ENCODE data around the gene PROZ. TPM values are rescaled to one million over a fixed set of nuclear protein-coding genes. Genes with fewer than 3 reads are reported as not detected.

PROZ gene
- total RNA-seq, 1 donor from 2014 or later: not detected

DNA sequence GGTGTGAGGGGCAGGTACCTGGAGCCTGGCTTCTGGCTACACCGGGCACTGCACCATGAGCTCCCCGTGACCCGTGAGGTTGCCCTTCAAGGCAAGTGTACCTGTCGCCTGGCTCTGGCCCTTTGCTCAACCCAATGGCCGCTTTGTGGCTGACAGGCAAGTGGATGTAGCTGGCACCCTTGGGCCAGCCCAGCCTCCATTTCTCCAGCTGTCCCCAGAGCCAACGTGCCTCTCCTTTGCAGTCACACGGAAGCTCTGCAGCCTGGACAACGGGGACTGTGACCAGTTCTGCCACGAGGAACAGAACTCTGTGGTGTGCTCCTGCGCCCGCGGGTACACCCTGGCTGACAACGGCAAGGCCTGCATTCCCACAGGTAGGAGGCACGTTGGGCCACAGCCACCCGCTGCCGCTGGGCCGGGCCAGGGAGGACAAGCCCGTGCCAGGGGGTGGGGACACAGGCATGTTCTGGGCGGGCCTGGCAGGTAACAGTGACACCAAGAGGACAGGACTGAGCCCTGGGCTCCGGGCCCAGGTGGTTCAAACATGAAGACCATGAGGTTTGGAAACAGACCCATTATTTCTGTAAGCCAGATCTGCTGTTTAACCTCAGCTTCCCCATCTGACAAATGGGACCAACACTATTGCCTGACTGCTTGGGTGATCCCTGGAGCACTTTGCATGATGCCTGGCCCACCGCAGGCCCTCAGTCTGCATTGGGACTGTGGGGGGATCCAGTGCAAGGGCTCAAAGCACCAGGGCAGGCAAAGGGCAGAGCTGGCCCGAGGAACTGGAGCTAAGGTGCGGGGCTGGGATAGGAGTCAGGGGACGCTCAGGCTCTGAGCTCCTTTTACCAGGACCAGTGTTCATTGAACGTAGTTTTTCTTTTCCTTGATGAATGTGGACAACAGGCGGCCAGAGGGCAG is 17.5 kb upstream of the PROZ start:
- H3K36me3 Mint-ChIP-seq (ENCODE audit: unreplicated experiment): no peaks in the 10 kb centered on the region
- no peaks in the 10 kb centered on the region for H3K4me1 Mint-ChIP-seq (ENCODE audit: low read depth, unreplicated experiment)
- H3K4me3 Mint-ChIP-seq (ENCODE audit: unreplicated experiment): no peak overlapping the region
- no peak overlapping the region for H3K27ac Mint-ChIP-seq (ENCODE audit: unreplicated experiment)
- TF ChIP-seq, protein P1, sequence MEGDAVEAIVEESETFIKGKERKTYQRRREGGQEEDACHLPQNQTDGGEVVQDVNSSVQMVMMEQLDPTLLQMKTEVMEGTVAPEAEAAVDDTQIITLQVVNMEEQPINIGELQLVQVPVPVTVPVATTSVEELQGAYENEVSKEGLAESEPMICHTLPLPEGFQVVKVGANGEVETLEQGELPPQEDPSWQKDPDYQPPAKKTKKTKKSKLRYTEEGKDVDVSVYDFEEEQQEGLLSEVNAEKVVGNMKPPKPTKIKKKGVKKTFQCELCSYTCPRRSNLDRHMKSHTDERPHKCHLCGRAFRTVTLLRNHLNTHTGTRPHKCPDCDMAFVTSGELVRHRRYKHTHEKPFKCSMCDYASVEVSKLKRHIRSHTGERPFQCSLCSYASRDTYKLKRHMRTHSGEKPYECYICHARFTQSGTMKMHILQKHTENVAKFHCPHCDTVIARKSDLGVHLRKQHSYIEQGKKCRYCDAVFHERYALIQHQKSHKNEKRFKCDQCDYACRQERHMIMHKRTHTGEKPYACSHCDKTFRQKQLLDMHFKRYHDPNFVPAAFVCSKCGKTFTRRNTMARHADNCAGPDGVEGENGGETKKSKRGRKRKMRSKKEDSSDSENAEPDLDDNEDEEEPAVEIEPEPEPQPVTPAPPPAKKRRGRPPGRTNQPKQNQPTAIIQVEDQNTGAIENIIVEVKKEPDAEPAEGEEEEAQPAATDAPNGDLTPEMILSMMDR (IDR thresholded peaks at IDR 0.05; ENCODE audit: partially characterized antibody, unreplicated experiment): no peak
- peaks cover 2% of the 10 kb centered on the region for H3K27me3 Mint-ChIP-seq (ENCODE audit: unreplicated experiment)
- H3K9me3 Mint-ChIP-seq (ENCODE audit: unreplicated experiment): no peaks in the 10 kb centered on the region
- no peak for DNase-seq

DNA sequence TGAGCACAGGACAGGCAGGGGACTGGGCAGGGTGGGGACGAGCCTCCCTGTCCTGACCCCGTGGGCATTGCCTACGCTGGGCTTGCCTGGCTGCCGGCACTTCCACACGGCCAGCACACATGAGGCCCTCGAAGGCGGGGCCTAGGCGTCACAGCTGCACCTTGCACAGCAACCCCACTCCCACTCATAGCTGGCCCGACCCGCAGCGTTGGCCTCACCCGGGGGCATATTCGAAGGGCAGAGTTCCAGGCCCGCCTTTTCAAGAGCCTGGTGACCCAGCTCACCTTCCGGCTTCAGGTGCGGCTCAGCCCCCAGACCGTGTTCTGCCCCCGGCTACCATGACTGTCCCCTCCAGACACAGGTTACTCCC is 16.9 kb upstream of the PROZ start:
- H3K27ac Mint-ChIP-seq (ENCODE audit: unreplicated experiment): no peak overlapping the region
- TF ChIP-seq, protein P1 (IDR thresholded peaks at IDR 0.05; ENCODE audit: partially characterized antibody, unreplicated experiment): no peak
- no peaks in the 10 kb centered on the region for H3K4me1 Mint-ChIP-seq (ENCODE audit: low read depth, unreplicated experiment)
- no peaks in the 10 kb centered on the region for H3K36me3 Mint-ChIP-seq (ENCODE audit: unreplicated experiment)
- H3K4me3 Mint-ChIP-seq (ENCODE audit: unreplicated experiment): no peak overlapping the region
- no peaks in the 10 kb centered on the region for H3K9me3 Mint-ChIP-seq (ENCODE audit: unreplicated experiment)
- H3K27me3 Mint-ChIP-seq (ENCODE audit: unreplicated experiment): no peaks in the 10 kb centered on the region
- DNase-seq: no peak

DNA sequence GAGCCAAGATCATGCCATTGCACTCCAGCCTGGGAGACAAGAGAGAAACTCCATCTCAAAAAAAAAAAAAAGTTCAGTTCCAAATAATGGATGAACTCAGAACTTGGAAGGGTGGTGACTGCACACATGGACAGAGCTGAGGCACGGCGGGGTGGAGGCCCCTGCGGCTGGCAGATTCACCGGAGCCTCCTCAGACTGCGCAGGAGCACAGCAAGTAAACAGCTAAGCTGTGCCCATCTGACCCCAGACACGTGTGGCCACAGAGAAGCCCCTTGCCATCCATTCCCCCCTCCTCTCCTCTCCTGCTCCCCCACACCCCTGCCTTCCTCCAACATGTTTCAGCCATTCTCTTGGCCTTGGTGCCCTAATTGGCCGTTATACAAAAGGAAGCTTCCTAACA is 15.6 kb upstream of the PROZ start:
- H3K36me3 Mint-ChIP-seq (ENCODE audit: unreplicated experiment): no peaks in the 10 kb centered on the region
- peaks cover 2% of the 10 kb centered on the region for H3K9me3 Mint-ChIP-seq (ENCODE audit: unreplicated experiment)
- no peak for DNase-seq
- TF ChIP-seq, protein P1 (IDR thresholded peaks at IDR 0.05; ENCODE audit: partially characterized antibody, unreplicated experiment): no peak
- no peak overlapping the region for H3K4me3 Mint-ChIP-seq (ENCODE audit: unreplicated experiment)
- no peaks in the 10 kb centered on the region for H3K4me1 Mint-ChIP-seq (ENCODE audit: low read depth, unreplicated experiment)
- no peaks in the 10 kb centered on the region for H3K27me3 Mint-ChIP-seq (ENCODE audit: unreplicated experiment)
- no peak overlapping the region for H3K27ac Mint-ChIP-seq (ENCODE audit: unreplicated experiment)

DNA sequence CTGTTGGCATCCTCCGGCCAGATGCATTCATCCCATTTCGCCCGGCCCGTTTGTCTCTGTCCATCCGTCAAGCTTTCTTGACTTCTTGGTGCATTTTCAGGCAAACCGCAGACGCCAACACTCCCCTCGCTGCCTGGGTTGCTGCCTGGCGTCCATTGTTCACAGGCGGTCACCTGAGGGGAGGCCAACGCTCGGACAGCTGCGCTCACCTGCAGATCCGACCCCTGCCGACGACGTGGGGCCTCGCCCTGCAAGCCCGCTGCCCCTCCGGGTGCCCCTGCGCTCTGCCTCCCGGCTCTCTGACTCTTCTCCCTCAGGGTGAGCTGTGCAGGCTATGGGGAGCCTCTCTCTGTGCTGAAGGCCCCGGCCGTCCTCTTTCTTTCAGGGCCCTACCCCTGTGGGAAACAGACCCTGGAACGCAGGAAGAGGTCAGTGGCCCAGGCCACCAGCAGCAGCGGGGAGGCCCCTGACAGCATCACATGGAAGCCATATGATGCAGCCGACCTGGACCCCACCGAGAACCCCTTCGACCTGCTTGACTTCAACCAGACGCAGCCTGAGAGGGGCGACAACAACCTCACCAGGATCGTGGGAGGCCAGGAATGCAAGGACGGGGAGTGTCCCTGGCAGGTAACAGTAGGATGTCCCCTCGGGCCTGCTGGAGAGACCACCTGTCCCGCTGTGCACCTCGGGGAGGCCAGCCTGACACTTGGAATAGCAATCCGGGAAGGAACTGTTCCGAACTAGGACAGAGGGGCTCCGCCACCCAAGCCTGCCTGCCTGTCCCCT is 14.8 kb upstream of the PROZ start:
- TF ChIP-seq, protein P1 (IDR thresholded peaks at IDR 0.05; ENCODE audit: partially characterized antibody, unreplicated experiment): no peak
- no peak for DNase-seq
- Mint-ChIP-seq H3K36me3 (ENCODE audit: unreplicated experiment) (no peaks in the 10 kb centered on the region), H3K27me3 (ENCODE audit: unreplicated experiment) (no peaks in the 10 kb centered on the region), H3K9me3 (ENCODE audit: unreplicated experiment) (peaks cover 2% of the 10 kb centered on the region), H3K4me1 (ENCODE audit: low read depth, unreplicated experiment) (no peaks in the 10 kb centered on the region), H3K27ac (ENCODE audit: unreplicated experiment) (no peak overlapping the region), H3K4me3 (ENCODE audit: unreplicated experiment) (no peak overlapping the region)

DNA sequence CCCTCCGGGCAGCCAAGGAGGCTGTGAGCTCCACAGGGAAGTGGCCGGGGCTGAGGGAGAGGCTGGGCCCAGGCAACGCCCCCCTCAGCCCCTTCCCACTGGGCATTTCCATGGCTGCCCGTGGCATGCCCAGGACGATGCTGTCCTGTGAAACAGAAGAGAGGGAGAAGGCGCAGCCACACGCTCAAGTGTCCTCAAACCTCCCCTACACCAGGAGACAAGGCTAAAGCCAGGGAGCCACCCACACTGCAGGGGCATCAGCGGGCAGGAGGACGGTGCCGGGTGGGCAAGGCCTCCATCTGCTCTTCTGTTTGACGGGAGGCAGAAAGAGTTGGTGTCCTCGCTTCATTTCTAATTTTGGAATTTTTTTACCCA is 14.2 kb upstream of the PROZ start:
- no peak overlapping the region for H3K27ac Mint-ChIP-seq (ENCODE audit: unreplicated experiment)
- no peak for DNase-seq
- H3K4me1 Mint-ChIP-seq (ENCODE audit: low read depth, unreplicated experiment): no peaks in the 10 kb centered on the region

More for the DNA sequence above, 14.2 kb upstream of the PROZ start:
- Mint-ChIP-seq H3K4me3 (ENCODE audit: unreplicated experiment) (no peak overlapping the region), H3K9me3 (ENCODE audit: unreplicated experiment) (peaks cover 2% of the 10 kb centered on the region), H3K36me3 (ENCODE audit: unreplicated experiment) (no peaks in the 10 kb centered on the region), H3K27me3 (ENCODE audit: unreplicated experiment) (peaks cover 4% of the 10 kb centered on the region)
- TF ChIP-seq, protein P1 (IDR thresholded peaks at IDR 0.05; ENCODE audit: partially characterized antibody, unreplicated experiment): no peak
